Measurements from ENCODE around the gene CTNNB1. TPM values are rescaled to one million over a fixed set of nuclear protein-coding genes. Genes with fewer than 3 reads are reported as not detected.

Gene CTNNB1
- polyA plus RNA-seq, 2 of the 4 experiments (the other 2 are of a cell fraction), result 147 to 242 TPM

DNA sequence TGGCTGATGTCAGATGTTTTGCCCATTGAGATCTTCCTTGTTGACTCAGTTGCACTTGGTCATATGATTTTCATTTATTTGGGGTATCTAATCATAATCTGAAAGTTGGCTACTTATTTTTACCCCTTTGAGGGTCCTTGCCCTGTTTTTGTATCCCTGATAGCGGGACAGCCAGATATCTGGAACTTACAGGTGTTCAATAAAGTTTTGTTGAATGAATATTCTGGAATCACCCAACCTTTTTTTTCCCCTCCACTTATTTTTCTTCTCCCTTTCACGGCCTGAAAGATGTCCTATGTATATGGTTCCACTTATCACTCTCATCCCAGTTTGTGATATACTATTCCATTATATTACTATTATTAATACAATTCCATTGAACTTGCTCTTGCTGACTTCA is 12.8 kb downstream of the CTNNB1 start:
- ATAC-seq (no peak), FAIRE-seq (no peak), DNase-seq (ENCODE audit: low read depth in 1 of 2, low spot score in 1 of 2) (no peak)
- no peaks in the 10 kb centered on the region for H3K9me3 ChIP-seq
- no peak overlapping the region for H3K4me2 ChIP-seq
- H3K4me1 ChIP-seq, result peaks cover 49% of the 10 kb centered on the region
- no peak for TF ChIP-seq KDM5A (IDR thresholded peaks at IDR 0.05)
- TF ChIP-seq HOXB5 (CRISPR knock-in tag; IDR thresholded peaks at IDR 0.05), result no peak
- no peak for TF ChIP-seq NPAS2 (CRISPR knock-in tag; IDR thresholded peaks at IDR 0.05; ENCODE audit: borderline replicate concordance)
- no peak for TF ChIP-seq PHF8 (IDR thresholded peaks at IDR 0.05; ENCODE audit: borderline replicate concordance, low read depth)
- no peak for TF ChIP-seq BHLHE40 (IDR thresholded peaks at IDR 0.05; ENCODE audit: low read depth, low read length)
- no peak for TF ChIP-seq CTCF (IDR thresholded peaks at IDR 0.05)
- TF ChIP-seq SREBF2 (IDR thresholded peaks at IDR 0.05), result no peak
- TF ChIP-seq FOSB (CRISPR knock-in tag; IDR thresholded peaks at IDR 0.05), result no peak
- no peak for TF ChIP-seq POLR2AphosphoS2 (conservative IDR thresholded peaks at IDR 0.05; ENCODE audit: low read length)
- TF ChIP-seq ATOH8 (CRISPR knock-in tag; IDR thresholded peaks at IDR 0.05; ENCODE audit: low read depth), result no peak
- TF ChIP-seq POLR2A (IDR thresholded peaks at IDR 0.05; ENCODE audit: low read length), result no peak
- TF ChIP-seq, protein P1, sequence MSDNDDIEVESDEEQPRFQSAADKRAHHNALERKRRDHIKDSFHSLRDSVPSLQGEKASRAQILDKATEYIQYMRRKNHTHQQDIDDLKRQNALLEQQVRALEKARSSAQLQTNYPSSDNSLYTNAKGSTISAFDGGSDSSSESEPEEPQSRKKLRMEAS (IDR thresholded peaks at IDR 0.05), result no peak
- no peak for TF ChIP-seq ZSCAN20 (CRISPR knock-in tag; IDR thresholded peaks at IDR 0.05)
- no peak for TF ChIP-seq HMGXB4 (CRISPR knock-in tag; IDR thresholded peaks at IDR 0.05; ENCODE audit: borderline replicate concordance)
- no peak for TF ChIP-seq FOSL2 (IDR thresholded peaks at IDR 0.05)
- no peak for TF ChIP-seq FOSL2 (CRISPR knock-in tag; IDR thresholded peaks at IDR 0.05)
- TF ChIP-seq ESRRA (IDR thresholded peaks at IDR 0.05; ENCODE audit: borderline replicate concordance, low read length), result no peak
- TF ChIP-seq EHMT2 (IDR thresholded peaks at IDR 0.05; ENCODE audit: low read depth), result no peak
- CTCF ChIA-PET, result no interaction called here
- H3K27ac ChIP-seq, result no peak overlapping the region
- POLR2A ChIA-PET, result no interaction called here
- H3K4me3 ChIP-seq, result no peak overlapping the region
- 91% methylated on average over 2 of the region's 2 CpGs for WGBS (ENCODE audit: missing lambda C conversion rate)

GRCh38 chr3:41213588-41213987 is 14.3 kb downstream of the CTNNB1 start:
- Histone ChIP-seq H3K9me3 (no peaks in the 10 kb centered on the region), H3K27ac (no peak overlapping the region), H3K4me3 (no peak overlapping the region), H3K4me2 (no peak overlapping the region), H3K4me1 (peaks cover 49% of the 10 kb centered on the region)
- ChIA-PET POLR2A (interaction anchor here (1.0 kb wide), 1 partner anchor 14 kb away, joined by 3 read pairs; the partner anchor contains the start of gene CTNNB1), CTCF (interaction anchor here (1.0 to 1.5 kb wide), 2 partner anchors 10 to 13 kb away, joined by 3 to 4 read pairs; no protein-coding TSS in a partner anchor)
- DNase-seq (ENCODE audit: low read depth in 1 of 2, low spot score in 1 of 2) (no peak), FAIRE-seq (no peak), ATAC-seq (no peak)
- 77% methylated on average over 2 of the region's 2 CpGs for WGBS (ENCODE audit: missing lambda C conversion rate)
- TF ChIP-seq E2F6 (IDR thresholded peaks at IDR 0.05; ENCODE audit: borderline replicate concordance, low read depth) (no peak), FOSL2 (IDR thresholded peaks at IDR 0.05) (no peak), FOSL2 (CRISPR knock-in tag; IDR thresholded peaks at IDR 0.05) (no peak), RNF2 (IDR thresholded peaks at IDR 0.05; ENCODE audit: borderline replicate concordance, low read depth) (no peak), ZSCAN20 (CRISPR knock-in tag; IDR thresholded peaks at IDR 0.05) (no peak), ESRRA (IDR thresholded peaks at IDR 0.05; ENCODE audit: borderline replicate concordance, low read length) (no peak), PHF8 (IDR thresholded peaks at IDR 0.05; ENCODE audit: borderline replicate concordance, low read depth) (no peak), EHMT2 (IDR thresholded peaks at IDR 0.05; ENCODE audit: low read depth) (no peak), FOSB (CRISPR knock-in tag; IDR thresholded peaks at IDR 0.05) (no peak), FOXS1 (CRISPR knock-in tag; IDR thresholded peaks at IDR 0.05) (no peak)
- TF ChIP-seq, protein P2, sequence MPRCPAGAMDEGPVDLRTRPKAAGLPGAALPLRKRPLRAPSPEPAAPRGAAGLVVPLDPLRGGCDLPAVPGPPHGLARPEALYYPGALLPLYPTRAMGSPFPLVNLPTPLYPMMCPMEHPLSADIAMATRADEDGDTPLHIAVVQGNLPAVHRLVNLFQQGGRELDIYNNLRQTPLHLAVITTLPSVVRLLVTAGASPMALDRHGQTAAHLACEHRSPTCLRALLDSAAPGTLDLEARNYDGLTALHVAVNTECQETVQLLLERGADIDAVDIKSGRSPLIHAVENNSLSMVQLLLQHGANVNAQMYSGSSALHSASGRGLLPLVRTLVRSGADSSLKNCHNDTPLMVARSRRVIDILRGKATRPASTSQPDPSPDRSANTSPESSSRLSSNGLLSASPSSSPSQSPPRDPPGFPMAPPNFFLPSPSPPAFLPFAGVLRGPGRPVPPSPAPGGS (IDR thresholded peaks at IDR 0.05), result no peak

Data from A549 (cell line).